ENCODE measurements around the gene AGAP3.

GRCh38 chr7:151057989-151058780 lies 28.1 kb upstream of the AGAP3 start:
- TF ChIP-seq EZH2phosphoT487 (IDR thresholded peaks at IDR 0.05; ENCODE audit: insufficient read depth, low read depth): no peak
- no peak for TF ChIP-seq EZH2 (IDR thresholded peaks at IDR 0.05; ENCODE audit: insufficient read depth, poor library complexity, severe bottlenecking)

Data from GM23248 (cell line).